Measurements from ENCODE around the gene ACTR1A. TPM values are rescaled to one million over a fixed set of nuclear protein-coding genes. Genes with fewer than 3 reads are reported as not detected.

Gene ACTR1A
- total RNA-seq, 2 experiments from 2014 or later: 55.5 to 68.3 TPM

DNA sequence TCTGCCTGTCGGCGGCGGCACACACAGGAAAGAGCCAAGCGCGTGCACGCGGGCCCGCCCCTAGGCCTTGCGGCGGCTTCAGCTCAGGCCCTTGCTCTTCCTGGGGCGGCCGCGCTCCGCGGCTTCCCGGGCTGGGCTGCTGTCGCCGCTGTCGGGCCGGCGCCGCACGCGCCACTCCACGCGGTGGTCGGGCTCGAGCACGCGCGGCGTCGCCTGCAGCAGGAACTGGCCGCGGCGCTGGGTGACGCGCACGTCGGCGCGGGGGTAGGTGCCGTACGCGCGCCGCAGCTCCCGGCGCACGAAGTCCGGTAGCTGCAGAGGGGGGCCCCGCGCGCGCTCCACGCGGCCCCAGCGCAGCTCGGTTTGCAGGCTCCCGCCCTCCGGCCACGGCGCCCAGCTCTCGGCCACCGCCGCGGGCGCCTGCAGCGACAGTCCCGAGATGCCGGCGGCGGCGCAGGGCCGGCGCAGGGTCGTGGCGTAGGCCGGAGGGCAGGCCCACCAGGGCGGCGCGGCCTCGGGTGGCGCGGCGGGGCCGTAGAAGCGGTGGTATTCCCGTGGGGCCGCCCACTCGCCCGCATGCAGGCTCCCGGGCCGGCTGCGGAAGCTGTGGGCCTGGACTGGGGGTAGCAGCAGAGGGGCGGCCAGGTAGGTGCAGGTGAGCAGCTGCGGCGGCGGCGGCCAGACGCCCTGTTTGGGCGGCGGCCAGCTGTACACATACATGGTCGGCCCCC lies 52.0 kb downstream of the ACTR1A start:
- Histone ChIP-seq H3K27ac (ENCODE audit: low read depth, low read length, poor library complexity, severe bottlenecking) (peak overlapping the region; percentile 83), H3K36me3 (ENCODE audit: insufficient read depth, low read length) (peaks cover 35% of the 10 kb centered on the region), H4K20me1 (ENCODE audit: insufficient read depth, low read length) (no peaks in the 10 kb centered on the region), H3K9me2 (ENCODE audit: insufficient read depth, low read length) (no peaks in the 10 kb centered on the region), H3K4me1 (ENCODE audit: insufficient read depth, low read length, poor library complexity, severe bottlenecking) (peaks cover 33% of the 10 kb centered on the region), H3K79me2 (ENCODE audit: insufficient read depth, low read depth, low read length) (peaks cover 13% of the 10 kb centered on the region), H3K9me3 (ENCODE audit: low read length) (no peaks in the 10 kb centered on the region), H3K4me2 (ENCODE audit: low read length) (peak overlapping the region; percentile 75), H2AFZ (ENCODE audit: low read length) (peak overlapping the region; percentile 95; the same call in 1 of the 2 replicates), H3K4me3 (ENCODE audit: low read depth, low read length, poor library complexity, severe bottlenecking) (peak overlapping the region; percentile 96)
- ChIA-PET CTCF (ENCODE audit: unreplicated experiment) (interaction anchor here (1.0 kb wide), 1 partner anchor 19 kb away, joined by 3 read pairs; no protein-coding TSS in a partner anchor), POLR2A (interaction anchor here (0.7 to 4.3 kb wide), 14 partner anchors 7 to 1471 kb away, joined by 3 to 49 read pairs (median 4); partner anchors contain the start of genes CUEDC2 and FBXL15)
- peak; percentile 94 for DNase-seq (ENCODE audit: low spot score)
- intact Hi-C loops (cut with micrococcal nuclease; ENCODE audit: unreplicated experiment): loop anchor here (1.0 to 5.0 kb wide), 5 partner anchors 11 to 197 kb away; partner anchors contain the start of genes ACTR1A, CUEDC2 and SUFU
- BruUV-seq (replicated peaks): no TSS peak
- no peak for TF ChIP-seq EZH2phosphoT487 (IDR thresholded peaks at IDR 0.05; ENCODE audit: borderline replicate concordance, low read depth, low read length)
- TF ChIP-seq, protein P1, sequence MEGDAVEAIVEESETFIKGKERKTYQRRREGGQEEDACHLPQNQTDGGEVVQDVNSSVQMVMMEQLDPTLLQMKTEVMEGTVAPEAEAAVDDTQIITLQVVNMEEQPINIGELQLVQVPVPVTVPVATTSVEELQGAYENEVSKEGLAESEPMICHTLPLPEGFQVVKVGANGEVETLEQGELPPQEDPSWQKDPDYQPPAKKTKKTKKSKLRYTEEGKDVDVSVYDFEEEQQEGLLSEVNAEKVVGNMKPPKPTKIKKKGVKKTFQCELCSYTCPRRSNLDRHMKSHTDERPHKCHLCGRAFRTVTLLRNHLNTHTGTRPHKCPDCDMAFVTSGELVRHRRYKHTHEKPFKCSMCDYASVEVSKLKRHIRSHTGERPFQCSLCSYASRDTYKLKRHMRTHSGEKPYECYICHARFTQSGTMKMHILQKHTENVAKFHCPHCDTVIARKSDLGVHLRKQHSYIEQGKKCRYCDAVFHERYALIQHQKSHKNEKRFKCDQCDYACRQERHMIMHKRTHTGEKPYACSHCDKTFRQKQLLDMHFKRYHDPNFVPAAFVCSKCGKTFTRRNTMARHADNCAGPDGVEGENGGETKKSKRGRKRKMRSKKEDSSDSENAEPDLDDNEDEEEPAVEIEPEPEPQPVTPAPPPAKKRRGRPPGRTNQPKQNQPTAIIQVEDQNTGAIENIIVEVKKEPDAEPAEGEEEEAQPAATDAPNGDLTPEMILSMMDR (conservative IDR thresholded peaks at IDR 0.05; ENCODE audit: low read length): no peak

DNA sequence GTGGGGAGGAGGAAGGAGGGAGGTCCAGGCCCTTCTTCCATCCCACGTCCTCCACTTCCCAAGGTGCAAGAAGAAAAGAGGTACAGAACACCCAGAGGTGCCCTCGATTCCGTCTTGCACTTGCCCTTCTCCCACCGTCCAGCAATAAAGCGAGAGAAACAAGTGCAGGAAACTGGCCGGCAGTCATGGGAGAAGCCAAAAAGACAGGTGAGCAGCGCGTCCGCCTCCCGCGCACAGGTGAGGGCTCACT lies 52.5 kb downstream of the ACTR1A start:
- Histone ChIP-seq H3K27ac (ENCODE audit: low read depth, low read length, poor library complexity, severe bottlenecking) (peak overlapping the region; percentile 83), H3K4me2 (ENCODE audit: low read length) (peak overlapping the region; percentile 75), H2AFZ (ENCODE audit: low read length) (peak overlapping the region; percentile 95; the same call in 1 of the 2 replicates), H3K4me1 (ENCODE audit: insufficient read depth, low read length, poor library complexity, severe bottlenecking) (peaks cover 33% of the 10 kb centered on the region), H4K20me1 (ENCODE audit: insufficient read depth, low read length) (no peaks in the 10 kb centered on the region), H3K4me3 (ENCODE audit: low read depth, low read length, poor library complexity, severe bottlenecking) (peak overlapping the region; percentile 96), H3K79me2 (ENCODE audit: insufficient read depth, low read depth, low read length) (peaks cover 13% of the 10 kb centered on the region), H3K9me3 (ENCODE audit: low read length) (no peaks in the 10 kb centered on the region), H3K9me2 (ENCODE audit: insufficient read depth, low read length) (no peaks in the 10 kb centered on the region), H3K36me3 (ENCODE audit: insufficient read depth, low read length) (peaks cover 30% of the 10 kb centered on the region)
- POLR2A ChIA-PET: interaction anchor here (0.7 to 4.3 kb wide), 12 partner anchors 8 to 716 kb away, joined by 3 to 49 read pairs (median 4); no protein-coding TSS in a partner anchor
- intact Hi-C loops (cut with micrococcal nuclease; ENCODE audit: unreplicated experiment): loop anchor here (1.0 to 5.0 kb wide), 5 partner anchors 11 to 197 kb away; partner anchors contain the start of genes ACTR1A, CUEDC2 and SUFU
- DNase-seq (ENCODE audit: low spot score): no peak
- CTCF ChIA-PET (ENCODE audit: unreplicated experiment): interaction anchor here (0.7 to 0.8 kb wide), 2 partner anchors 17 to 106 kb away, joined by 3 to 4 read pairs; no protein-coding TSS in a partner anchor
- TSS peak; percentile 54 for BruUV-seq (replicated peaks)
- TF ChIP-seq, protein P1 (conservative IDR thresholded peaks at IDR 0.05; ENCODE audit: low read length): no peak
- TF ChIP-seq EZH2phosphoT487 (IDR thresholded peaks at IDR 0.05; ENCODE audit: borderline replicate concordance, low read depth, low read length): no peak
